GM21381 (cell line): ENCODE data around the gene RHBDF2.
"Not testable (repeated sequence)": the region's sequence is repeated elsewhere in the genome, so short reads cannot be mapped to it uniquely, and the experiment has no call there.

Source experiments
- ATAC-seq: cut with Tn5 transposase; IDR thresholded peaks from one replicate; pipeline ENCODE4 v1.9.1; 2021; ENCODE audit warnings: mild to moderate bottlenecking, moderate library complexity; ENCODE audit not compliant: unreplicated experiment

The RHBDF2 gene

DNA sequence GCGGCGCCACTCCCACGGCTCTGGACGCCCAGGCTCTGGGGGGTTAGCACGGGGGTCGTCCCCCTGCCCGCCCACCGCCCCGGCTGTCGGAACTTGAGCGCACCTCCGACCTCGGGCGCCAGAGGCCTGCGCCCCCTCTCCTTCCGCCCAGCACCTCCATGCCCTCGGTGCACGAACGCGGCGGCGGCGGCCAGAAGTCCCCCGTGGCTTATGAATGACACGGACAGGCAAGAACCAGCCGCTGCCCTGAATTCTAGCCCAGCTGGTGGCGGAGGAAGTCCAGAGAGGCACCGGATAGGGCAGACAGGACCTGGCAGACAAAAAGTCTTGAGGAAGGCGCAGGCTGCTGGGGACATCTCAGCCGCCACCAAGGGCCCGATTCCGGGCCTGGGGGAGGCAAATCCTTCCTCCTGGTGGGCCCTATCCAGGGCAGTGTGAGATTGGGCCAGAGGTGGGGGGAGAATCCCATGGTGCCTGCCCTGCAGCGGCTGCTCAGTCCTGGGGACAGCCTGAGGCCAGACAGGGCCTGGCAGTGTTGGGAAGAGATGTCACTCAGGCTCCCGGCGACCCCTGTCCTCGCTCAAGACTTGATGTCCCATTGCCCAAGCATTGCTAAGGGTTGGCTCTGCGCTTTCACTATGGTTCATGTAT lies 37.2 kb upstream of the RHBDF2 start:
- ATAC-seq, result no peak

DNA sequence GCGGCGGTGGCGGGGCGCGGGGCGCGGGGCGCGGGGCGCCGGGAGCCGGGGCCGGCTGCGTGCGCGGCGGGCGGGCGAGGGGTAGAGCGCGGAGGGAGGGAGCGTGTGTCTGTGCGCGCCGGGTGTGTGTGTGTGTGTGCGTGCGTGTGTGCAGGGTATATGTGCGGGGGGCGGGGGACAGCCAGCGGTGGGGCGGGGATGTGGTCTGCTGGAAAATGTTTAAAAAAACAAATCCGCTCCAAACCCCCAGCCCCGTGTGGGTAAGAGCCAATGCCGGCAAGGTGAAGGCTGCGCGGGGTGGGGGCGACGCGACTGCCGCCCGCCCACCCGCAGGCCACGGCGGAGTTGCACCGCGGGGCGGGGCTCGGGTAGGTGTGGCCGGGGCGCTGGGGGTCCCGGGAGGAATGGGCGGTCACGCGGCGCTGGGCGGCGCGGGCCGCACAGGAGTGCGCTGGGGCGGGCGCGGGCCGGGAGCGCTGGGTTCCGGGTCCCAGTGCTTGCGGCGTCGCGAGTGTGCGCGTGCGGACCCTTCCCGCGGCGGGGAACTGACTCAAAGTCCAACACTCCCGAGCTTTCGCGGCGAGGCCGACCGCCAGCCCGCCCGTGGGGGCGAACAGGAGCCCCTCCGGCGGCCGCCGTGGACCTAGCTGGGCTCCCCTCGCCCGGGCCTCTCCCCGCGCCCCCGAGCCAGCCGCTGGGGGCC lies 36.5 kb upstream of the RHBDF2 start, which contains the start of gene CYGB:
CYGB (minus strand) TSS at position 132 of the 703 bp plus-strand sequence. CDS start 167 bp downstream, outside the sequence.
- ATAC-seq, result no peak

DNA sequence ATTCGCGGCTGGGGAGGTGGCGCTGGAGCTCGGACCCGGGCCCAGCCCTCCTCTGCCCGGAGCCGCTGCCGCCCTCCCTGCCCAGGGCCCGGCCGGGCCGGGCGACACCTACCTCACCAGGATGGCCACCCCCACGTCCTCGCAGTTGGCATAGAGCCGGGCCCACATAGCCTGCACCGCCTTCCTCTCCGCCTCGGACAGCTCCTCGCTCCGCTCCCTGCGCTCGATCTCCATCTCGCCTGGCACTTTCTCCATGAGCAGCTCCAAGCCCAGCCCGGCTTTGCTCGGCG lies 36.0 kb upstream of the RHBDF2 start:
- no peak for ATAC-seq

DNA sequence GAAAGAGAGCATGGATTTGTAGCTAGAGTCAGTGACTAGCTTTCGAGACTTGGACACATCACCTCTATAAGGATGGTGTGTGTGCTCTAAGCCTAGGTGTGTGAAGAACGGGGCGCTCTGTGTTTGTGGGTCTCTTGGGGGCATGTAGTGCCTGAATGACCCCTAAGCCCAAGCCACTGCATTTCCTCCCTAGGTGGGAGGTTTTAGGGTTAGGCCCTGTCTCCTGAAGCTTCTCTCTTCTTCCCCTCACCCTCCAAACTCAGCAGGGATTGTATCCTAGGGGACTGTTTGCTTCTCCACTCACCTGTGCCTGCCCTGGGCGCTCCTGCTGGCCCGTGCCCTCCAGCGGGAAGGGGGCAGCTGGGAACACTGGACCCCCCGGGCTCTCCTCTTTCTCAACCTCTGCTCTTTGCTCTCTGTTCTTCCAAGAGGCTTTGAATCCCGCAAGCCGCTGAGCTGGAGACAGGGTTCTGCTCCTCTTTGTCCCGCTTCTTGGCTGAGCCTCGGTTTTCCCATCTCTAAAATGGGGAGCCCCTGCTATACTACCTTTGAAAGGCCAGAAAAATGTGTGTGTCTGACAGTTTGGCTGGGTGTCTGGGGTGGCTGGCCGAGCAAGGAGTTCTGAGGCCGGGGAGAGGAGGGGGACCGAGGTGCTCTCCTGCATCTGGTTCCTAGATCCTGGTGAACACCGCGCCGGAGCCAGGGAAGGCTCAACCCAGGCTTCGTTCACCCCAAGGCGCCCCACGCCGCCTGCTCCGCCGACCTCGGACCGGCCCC lies 35.5 kb upstream of the RHBDF2 start:
- no peak for ATAC-seq

DNA sequence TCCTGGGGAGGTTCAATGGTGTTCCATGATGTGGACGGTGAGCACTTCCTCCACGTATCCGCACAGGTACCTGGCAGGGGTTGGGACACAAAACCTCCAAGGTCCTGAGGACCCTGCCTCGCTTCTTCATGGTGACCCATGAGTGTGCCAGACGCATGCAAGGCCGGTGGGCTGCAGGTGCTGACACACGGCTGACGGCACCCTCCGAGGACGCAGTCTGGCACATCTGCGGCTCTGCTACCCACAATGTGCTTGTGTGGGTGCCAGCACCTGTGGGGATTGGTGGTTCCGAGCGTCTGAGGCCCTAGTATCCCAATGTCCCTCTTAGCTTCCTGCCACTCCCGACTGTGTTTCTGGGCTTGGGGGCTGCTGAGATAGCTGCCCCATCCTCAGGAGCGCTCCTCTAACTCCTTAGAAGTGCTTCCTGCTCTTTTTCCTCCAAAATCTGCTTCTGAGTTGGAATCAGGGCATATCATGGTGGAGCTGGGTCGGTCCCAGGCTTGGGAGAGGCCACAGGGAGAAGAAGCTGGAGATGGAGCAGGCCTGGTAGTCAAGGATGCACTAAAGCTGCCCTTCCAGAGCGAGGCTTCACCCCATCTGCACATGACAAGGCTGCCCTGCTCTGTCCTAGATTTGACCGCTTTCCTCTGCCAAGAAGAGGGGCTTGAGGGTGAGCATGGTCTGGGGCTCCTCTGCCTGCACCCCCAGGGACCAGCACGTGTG lies 34.7 kb upstream of the RHBDF2 start:
- no peak for ATAC-seq

DNA sequence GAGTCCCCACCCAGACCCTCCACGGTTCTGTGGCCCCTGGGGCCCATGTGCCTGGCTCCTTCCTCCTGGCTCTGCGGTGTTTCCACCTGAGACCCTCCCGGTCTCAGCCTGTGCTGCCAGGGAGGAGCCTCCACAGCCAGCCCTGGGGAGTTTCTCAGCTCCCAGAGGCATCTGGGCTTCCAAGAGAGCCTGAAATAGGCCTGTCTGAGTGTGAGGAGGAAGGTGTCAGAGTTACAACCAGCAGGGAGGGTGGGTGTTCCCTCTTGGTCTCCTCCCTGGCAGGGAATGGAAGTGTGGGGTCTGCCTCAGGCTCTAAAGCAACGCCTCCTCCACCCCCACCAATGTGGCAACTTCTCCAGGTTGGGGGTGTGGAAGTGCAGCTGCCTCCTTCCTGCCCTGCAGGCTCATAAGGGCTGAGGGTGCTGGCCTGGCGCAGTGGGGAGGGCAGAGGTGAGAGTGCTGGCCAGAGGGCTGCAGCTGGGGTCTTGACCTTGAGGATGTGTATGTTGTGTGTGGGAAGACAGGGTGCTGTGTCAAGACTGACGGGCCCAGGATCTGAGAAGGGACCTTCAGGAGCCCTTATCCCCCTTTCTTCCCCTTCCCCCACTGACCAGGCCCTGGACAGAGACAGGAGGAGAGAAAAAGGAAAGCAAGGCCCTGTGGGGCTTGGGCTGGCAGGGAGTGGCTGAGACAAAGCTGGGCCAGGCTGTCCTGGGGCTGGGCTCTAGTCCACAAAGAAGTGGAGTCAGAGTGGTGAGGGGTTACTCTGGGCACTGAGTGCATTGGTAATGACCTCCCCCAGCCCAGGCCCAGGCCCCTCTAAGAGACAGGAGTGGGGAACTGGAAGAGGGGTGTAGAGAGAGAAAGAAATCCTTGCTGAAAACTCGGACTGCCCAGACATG lies 33.9 kb upstream of the RHBDF2 start:
- ATAC-seq, result no peak

DNA sequence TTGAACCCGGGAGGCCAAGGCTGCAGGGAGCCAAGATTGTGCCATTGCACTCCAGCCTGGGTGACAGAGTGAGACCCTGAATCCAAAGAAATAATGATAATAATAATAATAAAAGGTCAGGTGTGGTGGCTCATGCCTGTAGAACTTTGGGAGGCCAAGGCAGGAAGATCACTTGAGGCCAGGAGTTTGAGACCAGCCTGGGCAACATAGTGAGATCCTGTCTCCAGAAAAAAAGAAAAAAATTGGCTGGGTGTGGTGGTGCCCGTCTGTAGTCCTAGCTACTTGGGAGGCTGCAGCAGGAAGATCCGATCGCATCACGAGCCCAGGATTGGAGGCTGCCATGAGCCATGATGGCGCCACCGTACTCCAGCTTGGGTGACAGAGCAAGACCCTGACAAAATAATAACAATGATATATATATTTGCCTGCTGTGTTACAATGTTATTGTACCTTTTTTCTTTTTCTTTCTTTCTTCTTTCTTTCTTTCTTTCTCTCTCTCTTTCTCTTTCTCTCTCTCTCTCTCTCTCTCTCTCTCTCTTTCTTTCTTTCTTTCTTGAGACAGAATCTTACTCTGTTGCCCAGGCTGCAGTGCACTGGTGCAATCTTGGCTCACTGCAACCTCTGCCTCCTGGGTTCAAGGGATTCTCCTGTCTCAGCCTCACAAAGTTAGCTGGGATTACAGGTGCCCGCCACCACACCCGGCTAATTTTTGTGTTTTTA lies 32.6 kb upstream of the RHBDF2 start:
- not testable (repeated sequence) for ATAC-seq

DNA sequence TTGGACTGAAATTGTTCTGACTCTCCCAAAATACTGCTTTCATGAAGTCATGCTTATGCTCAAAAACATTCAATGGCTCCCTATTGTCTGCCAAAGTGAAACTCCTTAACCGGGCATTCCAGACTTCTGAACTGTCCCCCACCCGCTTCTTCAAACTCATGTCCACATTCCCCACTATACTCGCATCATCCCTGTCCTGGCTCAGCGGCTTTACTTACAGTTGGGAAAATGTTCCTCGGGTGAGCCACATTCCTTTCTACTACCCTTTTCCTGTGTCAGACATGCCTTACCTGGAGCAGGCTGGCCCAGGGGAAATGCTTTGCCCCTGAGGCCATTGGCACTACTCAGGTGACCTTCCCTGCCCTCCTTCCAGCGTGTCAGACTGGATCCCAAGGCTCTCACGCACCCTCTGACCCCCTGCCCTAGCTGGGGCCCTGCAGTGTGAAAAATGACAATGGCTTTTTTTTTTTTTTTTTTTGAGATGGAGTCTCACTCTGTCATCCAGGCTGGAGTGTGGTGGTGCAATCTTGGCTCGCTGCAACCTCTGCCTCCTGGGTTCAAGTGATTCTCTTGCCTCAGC lies 30.9 kb upstream of the RHBDF2 start:
- ATAC-seq, result no peak

DNA sequence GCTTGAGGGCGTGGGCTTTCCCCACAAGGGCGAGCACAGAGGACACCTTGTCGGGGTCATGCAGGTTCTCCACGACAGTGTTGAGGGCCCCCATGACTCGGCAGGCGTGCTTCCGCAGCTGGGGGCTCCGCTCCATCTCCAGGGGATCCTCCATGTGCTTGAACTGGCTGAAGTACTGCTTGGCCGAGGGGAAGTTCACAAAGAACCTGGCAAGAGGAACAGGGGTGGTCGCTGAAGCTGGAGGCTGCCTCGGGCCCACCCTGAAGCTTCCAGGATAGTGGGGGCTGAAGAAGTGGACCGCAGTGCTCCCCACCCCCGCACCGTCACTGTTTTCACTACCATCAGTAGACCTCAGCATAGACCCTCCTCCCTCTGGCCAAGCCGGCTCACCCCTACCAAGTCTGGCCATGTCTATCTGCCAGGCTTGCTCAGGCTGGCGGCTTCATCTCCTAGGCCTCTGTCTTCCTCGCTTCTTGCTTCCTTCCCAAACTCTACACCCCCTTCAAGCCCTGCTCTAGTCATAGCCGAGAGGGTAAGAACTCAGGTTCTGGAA lies 30.3 kb upstream of the RHBDF2 start:
- ATAC-seq, result no peak

DNA sequence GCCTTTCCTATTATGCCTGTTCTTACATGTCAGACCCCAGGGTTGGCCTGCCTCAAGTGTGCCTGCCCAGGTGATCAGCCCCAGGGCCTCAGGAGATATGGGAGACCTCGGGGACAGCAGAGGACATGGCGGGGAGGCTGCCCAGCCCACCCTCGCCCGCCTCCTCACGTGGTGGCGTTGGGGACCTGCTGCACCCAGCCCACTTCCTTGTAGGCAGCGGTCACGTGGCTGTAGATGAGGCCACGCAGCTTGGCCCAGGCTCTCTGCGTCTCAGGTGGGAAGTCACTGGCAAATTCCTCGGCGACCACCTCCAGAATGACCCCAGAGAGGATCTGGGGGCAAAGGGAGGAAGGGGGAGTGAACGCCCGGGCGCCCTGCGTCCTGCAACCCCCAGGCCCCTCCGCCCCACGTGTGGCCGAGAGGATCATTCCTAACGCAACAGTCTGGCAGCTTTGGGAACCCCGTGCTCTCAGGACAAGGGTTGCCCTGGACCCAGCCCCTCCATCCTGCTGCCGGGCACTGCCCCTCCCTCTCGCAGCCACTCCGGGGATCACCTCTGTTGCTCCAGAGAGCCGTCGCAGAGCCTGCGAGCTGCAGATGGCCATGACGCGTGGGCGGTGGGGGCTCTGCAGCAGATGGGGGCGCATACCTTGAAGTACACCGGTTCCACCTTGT lies 29.7 kb upstream of the RHBDF2 start:
- no peak for ATAC-seq

DNA sequence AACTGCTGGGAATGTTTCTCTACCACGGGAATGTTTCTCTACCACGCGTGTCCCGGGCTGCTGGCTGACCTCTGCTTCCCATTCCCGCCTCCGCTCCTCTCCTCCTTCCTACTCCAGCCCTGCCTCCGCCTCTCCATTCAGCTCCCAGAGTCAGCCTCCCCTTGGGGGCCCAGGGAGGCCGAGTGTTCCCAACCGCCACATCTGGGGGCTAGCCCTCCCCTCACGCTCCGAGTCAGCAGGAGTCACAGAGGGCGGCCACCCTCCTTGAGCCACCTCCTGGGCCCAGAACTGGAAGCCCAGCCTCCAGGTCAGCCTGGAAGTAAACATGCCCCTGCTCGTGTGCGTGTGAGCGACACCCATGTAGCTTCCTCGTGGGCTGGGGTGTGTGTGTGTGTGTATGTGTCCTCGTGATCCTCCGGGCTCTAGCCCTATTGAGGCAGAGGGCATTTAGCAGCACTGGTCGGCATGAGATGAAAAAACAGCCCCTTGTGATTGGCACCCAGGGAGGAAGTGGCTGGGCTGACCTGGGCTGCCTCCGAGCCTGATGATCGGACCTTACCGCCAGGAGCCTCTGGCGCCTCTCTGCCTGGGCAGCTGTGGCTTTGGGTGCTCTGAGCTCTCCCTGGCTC lies 29.0 kb upstream of the RHBDF2 start:
- ATAC-seq, result no peak

DNA sequence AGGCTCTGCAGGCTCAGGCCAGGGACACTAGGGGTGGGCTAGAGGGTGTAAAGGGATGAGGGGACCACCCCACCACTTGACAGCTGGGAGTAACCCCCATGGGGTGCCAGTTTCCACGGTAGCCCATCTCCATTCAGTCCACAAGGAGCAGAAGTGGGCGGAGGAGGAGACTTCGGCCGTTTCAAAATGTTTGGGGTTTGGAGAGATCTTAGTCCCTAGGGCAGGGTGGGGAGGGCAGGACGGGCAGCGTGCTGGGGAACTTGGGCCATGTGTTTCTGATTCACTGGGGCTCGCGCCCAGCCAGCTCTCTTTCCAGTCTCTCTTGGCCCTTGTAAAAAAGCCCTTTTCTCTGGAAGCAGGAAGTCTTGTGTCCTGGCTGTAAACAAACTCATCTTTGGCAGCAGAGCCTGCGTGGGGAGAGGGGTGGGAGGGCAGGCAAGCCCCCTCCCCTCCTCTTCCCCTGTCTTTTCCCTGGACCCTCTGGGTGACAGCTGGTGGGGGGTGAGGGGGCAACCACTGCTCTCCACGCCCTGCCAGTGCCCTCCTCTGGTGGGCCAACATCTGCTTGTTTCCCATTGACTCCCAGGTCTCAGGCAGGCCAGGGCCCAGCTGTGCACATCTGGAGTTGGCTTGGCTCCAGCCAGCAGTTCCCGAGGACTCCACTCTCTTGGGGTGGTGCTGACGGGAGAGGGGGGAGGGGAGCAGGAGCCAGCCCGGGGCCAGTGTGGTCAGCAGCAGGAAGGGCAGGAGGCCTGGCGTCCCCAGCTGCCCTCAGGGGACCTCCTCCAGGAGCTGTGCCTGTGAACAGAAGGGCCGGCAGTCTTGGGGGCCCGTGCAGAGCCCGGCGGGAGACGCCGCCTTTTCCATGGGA lies 28.2 kb upstream of the RHBDF2 start:
- no peak for ATAC-seq

DNA sequence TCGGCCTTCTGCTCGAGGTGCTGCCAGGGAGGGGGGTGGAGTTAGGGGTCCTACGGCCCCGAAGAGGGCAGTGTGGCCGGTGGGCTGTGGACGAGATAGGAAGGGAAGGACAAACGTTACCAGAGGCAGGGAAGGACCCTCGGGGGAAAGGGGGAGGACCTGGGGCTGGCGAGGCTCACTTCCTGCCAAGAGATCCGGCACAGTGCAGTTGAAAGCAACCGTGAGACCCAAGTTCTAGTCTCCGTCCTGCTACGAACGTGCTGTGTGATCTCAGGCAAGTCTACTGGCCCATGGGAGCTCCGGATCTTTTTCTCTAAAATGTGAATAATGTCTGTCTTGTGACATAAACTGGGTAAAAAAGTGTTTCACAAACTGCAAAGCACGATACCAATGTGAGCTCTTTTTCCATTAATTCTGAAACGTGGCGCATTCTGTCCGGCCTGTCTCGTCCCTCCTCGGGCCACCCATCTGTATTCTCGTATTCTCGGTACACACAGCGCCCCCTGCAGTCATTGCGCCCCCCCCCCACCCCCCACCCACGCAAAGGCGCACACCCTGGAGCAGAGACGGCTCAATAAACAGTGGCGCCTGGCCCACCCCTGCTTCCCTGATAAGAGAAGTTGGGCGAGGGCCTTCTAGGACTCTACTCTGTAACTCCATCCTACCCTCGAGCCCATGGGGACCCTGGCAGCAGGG lies 27.5 kb upstream of the RHBDF2 start:
- no peak for ATAC-seq

DNA sequence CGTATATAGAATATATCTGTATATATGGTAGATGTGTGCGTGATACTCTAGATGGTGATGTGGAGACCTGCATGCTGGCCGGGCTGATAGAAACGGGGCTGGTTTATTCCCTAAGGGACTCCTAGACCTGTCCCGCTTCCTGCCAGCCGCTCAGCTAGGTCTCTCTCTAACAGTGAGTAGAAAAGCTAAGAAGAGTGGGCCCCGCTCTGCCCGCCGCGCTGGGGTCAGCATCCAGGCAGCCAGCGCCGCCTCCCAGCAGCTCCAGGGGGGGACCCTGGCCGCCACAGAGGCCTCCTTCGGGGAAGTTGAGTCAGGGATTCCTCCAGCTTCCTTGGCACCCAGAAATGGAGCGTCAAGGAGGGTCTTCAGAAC lies 26.9 kb upstream of the RHBDF2 start:
- ATAC-seq, result peak; percentile 36

DNA sequence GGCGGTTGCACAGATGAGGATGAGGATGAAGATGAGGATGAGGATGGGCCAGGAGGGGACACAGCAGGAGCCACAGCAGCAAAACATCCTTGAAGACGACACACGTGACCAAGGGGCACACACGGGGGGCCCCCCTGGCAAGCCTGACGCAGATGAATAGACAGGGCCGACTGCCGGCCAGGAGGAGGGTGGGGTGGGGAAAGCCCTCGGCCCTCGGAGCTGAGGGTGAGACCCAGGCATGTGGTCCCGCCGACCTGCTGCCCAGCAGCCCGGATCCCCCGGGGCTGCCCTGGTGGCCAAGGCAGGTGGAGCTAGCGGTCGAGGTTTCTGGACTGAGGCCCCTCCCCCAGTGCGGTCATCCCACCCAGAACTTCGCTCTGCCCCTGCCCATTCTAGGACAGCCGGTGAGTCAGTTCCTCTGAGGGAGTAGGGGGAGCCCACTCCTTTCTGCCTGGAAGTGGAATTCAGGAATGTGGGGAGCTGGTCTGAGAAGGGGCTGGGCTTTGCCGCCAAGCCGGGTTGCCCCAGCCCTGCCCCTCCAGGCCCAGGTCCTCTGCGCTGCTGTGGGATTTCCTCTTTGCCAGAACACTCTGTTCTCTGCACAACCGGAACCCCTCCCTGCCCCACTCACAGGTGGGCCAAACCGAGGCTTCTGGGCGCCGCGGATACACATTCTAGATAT lies 26.3 kb upstream of the RHBDF2 start:
- ATAC-seq, result peak; percentile 61

DNA sequence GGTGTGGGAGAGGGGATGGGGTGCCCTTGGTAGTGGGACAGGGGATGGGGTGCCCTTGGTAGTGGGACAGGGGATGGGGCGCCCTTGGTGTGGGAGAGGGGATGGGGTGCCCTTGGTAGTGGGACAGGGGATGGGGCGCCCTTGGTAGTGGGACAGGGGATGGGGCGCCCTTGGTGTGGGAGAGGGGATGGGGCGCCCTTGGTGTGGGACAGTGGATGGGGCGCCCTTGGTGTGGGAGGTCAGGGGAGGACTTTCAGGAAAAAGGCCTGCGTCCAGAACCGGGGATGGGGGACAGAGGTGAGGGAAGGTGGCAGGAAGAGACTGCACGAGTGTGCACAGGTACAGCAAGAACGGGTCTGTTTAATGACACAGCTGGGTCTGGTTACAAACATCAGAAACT lies 25.8 kb upstream of the RHBDF2 start:
- ATAC-seq, result not testable (repeated sequence)
